GM18502 (cell line): ENCODE results near the gene UBAC2.

Source experiments
- ATAC-seq: cut with Tn5 transposase; IDR thresholded peaks from one replicate; pipeline ENCODE4 v1.9.1; 2021; ENCODE audit warnings: mild to moderate bottlenecking; ENCODE audit not compliant: unreplicated experiment, poor library complexity

The UBAC2 gene

DNA sequence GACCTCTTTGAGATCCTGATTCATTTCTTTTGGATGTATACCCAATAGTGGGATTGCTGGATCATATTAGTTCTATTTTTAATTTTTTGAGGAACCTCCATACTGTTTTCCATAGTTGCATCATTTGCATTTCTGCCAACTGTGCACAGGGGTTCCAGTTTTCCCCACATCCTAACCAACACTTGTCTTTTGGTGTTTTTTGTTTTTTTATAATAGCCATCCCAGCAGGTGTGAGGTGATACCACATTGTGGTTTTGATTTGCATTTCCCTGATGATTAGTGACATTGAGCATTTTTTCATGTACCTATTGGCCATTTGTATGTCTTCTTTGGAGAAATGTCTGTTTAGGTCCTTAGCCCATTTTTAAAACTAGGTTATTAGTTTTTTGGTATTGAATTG lies 125.4 kb downstream of the UBAC2 start:
- ATAC-seq, result peak; percentile 25

DNA sequence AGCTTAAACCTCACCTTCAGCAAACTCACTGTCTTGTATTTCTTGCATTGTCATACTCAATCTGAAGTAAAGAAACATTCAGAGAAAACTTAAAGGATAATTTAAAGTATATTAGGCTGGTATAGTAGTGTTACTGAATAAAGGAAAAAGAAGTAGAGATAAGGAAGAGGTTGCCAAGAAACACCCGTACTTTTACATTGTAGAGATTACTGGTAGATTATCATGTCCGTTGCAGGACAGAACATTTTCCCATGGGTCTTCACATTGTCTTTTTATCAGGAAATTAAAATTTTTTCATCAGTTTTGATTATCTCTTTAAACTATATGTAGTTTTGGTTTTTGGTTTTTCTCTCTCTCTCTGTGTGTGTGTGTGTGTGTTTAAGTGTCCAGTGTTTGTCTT lies 126.5 kb downstream of the UBAC2 start:
- no peak for ATAC-seq

DNA sequence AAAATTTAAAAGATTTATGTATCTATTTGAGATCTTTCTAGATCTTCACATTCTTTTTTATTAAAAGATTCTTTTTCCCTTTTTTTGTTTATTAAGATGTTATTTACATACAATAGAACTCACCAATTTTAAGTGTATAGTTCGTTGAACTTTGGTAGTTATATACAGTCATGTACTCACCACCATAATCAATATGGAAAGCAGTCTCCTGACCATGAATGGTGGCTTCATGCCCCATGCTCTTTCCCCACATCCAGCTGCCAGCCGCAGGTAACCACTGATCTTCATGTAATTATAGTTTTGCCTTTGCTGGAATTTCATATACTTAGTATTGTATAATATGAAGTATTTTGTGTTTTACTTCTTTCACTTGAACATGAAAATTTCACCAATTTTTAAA lies 127.1 kb downstream of the UBAC2 start:
- ATAC-seq, result no peak

DNA sequence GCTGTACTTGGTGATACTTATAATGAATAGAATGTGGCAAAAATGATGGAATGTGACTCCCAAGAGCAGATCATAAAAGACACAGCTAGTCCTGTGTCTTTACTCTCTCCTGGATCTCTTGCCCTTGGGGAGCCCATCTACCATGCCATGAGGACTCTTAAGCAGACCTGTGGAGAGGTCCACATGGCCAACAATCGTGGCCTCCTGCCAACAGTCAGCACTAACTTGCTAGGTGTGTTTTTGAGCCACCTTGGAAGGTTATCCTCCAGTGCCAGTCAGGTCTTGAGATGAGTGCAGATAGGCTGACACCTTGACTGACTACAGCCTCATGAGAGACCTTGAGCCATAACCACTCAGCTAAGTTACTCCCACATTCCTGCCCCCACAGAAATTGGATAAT lies 128.8 kb downstream of the UBAC2 start:
- no peak for ATAC-seq

DNA sequence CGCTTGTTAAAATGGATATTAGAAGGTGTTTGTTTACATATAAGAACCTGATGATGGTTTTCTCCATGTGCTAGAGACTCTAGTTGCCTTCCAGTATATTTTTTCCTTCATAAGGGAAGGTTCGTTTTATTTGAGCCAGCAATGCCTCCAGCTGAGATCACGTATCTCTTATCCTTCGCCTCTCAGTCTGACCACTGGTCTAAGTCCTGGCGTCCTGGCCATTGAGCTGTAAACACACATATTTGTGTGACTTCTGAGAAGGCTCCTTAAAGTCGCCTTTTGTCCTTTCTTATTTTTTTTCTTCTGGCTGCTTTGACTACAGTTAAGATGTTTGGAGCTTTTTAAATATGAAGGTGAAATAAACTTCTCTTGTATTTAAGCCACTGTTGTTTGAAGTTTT lies 130.3 kb downstream of the UBAC2 start:
- no peak for ATAC-seq

DNA sequence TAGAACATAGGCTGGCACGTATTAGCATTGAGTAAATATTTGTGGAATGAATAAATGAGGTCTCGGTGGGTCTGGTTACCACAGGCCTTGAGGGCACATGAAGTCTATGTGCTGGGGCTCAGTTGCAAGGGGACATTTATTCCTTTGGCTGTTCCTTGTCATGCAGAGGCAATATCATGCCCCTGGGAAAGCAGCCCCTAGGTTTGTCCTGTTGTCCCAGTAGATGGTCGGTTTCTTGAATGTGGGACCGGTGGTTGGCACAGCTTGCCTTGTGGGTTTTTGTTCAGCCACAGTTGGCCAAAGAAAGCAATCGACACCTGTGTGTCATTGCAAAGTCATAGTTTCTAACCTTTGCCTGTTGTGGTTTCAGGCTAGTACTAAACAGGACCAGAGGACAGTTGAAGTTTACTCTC lies 131.2 kb downstream of the UBAC2 start:
- peak; percentile 81 for ATAC-seq

DNA sequence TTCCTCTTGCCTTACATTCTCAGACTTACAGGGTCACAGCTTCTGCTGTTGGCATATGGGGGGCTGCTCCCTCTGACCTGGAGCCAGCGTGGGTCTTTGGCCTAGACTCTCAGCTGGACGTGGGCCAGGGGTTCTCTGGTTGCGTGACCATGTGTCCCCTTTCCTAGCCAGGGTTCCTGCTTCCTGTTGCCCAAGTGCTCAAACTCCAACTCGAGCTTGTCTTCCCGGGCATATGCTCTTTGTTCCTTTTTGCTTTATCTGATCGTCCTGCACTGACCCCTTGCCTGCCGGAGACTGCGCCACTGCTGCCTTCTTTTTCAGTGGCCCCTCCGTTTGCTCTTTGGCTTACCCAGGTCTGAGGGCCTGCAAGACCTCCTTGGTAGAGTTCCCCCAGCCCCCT lies 131.8 kb downstream of the UBAC2 start:
- no peak for ATAC-seq

DNA sequence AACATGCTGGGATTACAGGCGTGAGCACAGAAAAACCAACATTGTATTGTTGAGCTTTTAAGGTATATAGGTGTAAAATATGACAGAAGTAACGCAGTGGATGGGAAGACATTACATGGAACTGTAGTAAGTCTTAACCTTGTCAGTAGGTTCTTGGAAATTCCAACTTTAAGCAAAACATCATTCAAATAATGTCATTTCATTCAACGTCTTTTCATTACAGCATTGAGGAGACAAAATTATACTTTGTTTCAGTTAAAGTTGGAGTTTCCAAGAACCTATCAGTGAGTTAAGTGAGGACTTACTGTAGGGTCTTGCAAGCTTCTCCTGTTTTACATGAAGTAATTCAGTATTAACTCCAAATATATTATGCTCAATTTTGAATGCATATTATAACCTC lies 133.6 kb downstream of the UBAC2 start:
- no peak for ATAC-seq

DNA sequence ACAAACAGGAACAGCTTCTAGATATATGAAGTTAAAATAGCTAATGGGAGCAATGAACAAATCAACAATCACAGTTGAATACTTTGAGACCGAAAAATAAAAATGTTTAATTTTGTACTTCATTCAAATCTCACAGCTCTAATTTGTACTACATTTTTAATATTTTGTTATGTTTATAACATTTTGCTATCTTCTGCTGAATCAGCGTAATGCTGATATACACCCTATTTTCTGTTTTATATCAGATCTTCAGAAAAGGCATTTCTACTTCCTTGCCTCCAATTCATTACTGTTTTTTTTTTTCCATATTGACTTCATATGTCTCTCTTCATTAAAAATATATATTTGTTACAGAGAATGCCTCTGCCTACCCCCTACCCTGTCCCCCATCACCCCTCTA lies 134.4 kb downstream of the UBAC2 start:
- ATAC-seq, result no peak

DNA sequence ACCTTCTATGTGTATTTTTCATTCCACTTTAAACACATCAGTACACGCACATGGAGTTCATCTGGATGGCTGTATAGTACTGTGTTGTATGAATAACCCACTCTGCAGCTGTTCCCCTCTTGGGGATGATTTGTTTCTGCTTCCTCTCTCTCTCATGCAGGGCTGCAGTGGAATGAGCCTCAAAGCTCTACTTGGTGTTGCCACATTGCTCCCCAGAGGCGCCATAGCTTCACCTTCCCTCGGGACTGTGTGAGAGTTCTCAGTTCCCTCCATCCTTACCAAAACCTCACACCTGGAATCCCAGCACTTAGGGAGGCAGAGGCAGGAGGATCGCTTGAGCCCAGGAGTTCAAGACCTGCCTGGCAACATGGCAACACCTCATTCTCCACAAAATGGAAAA lies 134.9 kb downstream of the UBAC2 start:
- peak; percentile 83 for ATAC-seq

DNA sequence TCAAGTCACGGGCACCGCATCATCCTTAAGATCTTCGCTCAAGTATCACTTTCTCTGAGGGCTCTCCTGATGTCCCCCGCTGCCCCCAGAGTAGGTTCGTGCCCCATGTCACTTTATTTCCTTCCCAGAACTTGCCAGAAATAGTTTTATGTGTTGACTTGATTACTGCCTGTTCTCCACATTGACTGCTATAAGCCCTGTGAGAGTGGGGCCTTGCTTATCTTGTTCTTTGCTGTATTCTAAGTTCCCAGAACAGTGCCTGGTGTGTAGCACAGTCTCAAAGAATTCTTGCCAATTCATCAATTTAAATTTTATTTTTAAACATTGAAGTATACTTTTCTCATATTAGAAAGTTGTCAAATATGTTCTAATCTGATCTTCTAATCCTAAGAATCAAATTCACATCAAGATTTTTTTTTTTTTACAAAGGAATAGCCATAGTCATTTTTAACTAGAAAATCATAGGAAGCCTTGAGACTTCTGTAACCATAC lies 138.6 kb downstream of the UBAC2 start:
- ATAC-seq, result no peak

DNA sequence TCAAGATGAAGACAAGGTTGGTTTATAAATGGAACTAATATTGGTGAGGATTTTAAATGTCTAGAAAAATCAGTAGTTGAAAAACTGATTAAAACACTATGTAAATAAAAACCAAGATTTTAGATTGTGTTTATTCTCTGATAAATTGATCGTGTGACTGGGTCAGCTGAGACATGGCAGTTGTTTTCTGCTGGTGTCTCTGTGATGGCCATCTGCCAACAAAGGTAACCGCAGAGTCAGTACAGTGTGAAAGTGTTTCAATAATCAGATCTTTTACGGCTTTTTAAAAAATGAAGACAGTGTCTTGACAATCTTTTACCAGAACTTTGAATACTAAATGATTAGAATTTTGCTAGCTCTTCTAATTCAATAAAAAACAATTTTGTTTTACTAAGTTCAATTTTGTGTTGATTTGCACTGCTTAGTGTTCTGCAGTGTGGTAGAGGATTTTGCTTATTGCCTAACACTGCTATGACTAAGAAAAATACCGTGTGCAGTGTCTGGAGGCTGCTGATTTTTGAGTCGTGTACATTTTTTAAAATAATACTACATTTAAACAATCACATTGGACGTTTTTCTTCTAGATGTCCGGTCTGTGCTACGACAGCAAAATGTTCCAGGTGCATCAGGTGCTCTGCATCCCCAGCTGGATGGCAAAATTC lies 139.2 kb downstream of the UBAC2 start:
- ATAC-seq, result no peak

DNA sequence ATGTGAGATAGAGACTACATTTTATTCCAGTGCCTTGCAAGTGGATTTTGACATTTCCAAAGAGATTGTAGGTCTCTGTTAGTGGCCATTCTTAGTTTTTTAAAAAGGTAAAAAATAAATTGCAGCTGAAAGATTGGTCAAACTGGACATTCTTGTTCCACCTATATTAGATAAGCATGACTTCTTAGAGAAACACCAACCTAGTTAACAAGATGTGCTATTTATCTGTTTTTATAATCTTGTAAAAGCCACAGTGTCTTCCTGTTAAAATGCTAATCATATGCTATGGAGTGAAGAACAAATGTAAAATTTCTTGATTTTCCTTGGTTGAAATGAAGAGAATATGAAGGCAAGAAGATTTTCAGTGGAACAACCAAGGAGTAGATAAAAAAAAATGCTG lies 140.0 kb downstream of the UBAC2 start:
- ATAC-seq, result no peak

DNA sequence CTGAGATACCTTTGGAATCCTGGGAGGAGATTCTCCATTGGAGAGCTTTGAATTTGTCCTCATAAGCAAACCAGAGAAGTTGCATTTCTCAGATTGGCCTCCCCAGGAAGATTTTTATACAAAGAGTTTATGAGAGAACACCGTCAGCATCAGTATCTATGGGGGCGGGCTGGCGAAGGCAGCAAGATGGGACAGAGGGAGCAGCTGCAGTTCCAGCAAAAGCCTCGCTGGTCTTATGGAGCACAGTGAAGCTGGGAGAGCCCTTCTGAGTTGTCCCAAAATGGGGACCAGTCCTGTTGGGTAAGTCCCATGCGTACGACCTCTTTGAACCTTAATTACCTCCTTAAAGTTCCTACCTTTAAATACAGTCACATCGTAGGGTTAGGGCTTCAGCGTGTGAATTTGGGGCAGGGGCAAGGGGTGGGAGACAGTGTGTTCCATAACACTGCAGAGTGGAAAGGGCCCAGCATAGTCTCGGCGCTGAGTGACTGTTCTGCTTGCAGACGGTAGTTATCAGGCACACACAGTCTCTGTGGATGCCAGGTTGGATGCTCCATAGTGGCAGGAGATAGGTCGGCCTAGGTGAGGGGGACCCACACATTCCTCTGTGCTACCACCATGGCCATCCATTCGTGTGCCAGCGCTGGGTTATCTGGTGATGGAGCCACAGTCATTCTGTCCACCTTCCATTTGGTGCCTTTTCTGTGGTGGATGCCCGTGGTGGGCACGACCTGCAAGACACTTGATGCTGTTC lies 141.5 kb downstream of the UBAC2 start:
- ATAC-seq, result no peak

DNA sequence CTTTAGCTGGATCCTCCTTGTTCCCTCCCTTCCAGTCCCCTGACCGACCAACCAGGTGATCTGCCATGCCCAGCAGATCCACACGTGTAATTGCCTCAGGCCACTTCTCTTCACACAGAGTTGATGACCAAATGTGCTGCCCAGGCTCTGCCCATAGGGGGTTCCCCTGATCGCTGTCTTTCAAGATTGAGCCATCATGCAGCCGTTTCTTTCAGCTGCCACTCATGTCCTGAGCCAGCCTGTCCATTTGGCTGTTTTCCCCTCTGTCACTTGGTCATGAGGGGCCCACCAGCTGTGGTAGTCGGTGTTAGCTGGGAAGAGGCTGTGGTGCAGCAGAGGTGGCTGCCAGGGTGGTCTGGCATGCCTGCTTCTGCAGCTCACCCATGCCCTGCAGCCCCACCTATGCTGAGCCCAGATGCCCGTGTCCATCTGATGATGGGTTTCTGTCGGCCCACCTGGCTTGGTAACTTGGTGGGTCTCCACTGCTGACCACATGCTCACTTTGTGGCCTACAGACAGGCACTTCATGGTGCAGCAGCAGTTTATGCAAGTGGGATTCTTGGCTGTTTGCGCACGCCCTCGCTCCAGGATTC lies 142.2 kb downstream of the UBAC2 start:
- no peak for ATAC-seq

DNA sequence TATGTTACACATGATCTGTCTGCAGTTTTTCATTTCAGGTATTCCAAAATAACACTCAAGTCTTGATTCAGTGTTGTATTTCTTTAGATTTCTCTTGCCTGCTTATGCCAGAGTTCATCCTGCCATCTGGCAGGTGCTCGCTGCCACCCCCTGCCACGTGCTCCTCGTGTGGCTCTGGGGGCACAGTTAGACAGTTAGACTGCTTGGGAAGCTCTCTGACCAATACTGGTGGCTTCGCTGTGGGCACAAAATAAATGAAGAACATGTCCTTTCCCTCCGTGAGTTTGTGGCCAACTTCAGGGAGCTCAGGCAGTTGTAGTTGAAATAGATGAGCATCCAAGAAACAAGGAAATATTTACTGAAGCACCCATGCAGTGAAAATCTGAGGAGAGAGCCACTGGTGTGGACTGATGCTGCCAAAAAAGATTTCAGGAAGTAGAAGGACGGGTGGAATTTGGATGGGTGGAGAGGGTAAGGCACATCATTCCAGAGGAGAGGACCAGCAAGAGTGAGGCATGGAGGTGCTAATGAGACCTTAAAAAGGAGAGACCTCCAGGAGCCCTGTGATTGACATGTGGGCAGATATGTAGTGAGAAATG lies 144.1 kb downstream of the UBAC2 start:
- no peak for ATAC-seq

DNA sequence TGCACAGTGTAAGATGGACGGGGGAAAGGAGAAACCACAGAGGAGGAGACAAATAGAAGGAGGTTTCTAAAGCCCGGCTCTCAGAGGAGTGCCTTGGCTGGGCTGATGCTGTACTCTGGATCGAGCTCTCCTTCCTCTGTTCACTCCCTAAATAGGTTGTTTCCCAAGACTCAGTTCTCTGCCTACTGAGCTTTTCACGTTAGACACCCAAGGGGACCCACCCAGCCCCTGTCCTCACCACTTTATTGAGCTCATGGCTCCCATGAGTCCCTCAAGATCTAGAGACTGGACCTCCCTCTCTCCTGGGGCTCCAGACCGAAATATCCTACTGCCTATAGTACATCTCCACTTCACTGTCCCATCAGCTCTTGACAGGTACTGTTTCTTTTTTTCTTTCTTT lies 144.7 kb downstream of the UBAC2 start:
- ATAC-seq, result no peak

DNA sequence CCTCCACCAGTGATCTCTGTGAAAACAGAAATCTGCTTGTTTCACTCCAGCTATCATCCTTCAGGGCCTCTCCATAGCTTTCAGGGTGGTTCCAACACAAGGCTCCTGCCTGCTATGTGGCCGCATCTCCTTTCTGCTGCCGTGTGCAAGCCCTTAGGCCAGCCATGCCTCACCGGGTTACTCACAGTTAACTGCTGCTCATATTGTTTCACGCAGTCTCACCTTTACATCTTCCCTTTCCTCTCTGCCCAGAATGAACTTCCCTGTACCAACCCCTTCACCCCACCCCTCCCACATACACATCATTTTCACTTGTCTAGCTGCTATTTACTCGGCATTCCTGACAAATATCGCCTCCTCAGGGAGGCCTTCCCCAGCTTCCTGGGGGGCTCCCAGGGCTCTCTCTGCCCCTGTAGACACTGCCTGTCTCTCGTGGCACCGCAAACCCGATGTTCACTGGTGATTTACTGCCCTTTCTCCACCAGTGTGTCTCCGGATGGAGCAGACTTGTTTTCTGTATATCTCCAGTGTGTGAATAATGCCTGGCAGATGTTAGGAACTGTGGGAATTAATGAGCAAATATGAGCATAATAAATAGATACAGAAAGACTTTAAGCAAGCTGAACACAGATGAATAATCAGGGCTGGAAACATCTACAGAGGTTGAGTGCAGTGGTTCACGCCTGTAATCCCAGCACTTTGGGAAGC lies 145.8 kb downstream of the UBAC2 start:
- ATAC-seq, result no peak

DNA sequence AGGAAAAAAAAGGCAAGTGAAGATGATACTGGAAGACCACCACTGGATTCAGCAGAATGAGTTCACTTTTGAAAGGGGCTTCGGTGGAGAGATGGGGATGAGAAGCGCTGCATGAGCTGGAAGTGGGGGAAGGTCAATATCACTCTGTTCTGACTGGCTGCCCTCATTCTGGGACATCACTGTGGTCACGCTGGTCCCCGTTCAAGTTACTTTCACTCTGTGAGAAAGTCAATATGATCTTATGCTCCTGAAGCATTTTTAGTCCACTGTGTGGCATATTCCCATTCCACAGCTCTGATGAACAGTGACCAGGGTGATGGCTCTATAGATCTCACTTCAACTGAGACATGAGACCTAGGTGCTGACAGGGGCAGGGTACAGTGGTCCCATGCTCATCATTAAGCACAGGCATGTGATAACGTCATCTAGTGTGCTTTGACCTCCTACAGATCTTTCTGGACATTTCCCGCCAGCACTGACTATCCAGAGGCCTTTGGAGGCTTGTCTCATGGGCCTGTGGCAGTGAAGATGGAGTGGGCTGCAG lies 146.8 kb downstream of the UBAC2 start:
- ATAC-seq, result peak; percentile 32

DNA sequence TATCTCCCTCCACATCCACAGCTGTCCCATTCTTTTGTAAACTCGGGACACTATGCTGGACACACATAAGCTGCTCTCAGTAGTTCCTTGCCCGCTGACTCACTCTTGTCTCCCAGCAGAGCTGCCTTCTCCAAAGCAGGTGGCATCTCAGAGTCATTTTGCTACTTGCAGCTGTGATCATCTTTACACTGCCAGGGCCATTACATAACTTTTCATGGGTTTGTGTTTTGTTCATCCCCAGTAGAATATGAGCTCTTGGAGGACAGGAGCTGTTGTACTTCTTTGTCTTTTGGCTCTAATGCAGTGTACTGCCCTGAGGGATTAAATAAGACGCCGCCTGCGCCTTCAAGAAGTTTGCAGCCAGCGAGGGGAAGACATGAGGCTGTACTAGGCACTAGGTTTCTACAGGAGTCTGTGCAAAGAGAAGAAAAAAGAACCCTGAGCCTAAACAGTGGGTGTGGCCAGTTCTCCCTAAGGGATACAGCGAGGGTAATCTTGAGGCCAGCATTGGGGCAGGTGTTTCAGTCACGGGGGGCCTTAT lies 147.3 kb downstream of the UBAC2 start:
- ATAC-seq, result peak; percentile 77
